ENCODE data around the gene NHERF1.

NHERF1 gene

DNA sequence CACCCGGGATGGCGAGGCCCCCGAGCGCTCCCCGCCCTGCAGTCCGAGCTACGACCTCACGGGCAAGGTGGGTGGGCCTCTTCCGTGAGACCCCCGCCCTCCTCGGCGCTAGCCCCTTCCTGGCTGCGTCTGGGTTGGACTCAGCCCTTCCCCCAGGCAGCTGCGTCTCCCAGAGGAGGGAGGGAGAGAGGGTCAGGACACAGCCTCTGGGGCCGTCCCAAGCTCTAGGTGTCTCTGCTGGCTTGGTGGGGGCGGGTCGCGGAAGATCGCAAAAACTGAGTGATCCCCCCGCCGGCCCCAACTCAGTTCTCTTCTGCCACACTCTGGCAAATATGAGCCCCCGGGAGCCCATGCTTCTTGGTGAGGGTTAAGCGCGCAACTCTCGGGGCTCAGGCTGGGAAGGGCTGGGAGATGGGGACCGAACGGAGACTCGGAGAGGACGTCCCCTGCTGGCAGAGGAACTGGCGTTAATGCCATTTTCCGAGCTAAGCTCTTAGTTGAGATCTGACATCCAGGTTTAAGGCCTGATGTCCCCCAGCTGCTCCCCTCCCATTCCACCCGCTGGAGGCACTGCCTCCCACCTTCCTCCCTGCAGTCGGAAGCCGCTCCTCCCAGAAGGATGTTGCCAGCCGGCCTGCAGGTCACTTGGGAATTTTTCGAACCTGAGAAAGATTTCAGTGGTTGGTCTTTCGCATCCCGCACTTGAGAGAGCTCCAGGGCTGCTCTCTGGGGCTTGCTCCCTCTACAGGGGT, 11.0 kb upstream of the NHERF1 start:
- no peaks in the 10 kb centered on the region for H3K9me3 ChIP-seq (replicated peaks; ENCODE audit: insufficient read depth, low read length)
- DNase-seq, result peak; percentile 49
- peak overlapping the region; percentile 87 for H3K4me2 ChIP-seq (ENCODE audit: low read depth, low read length)
- peaks cover 22% of the 10 kb centered on the region for H3F3A ChIP-seq (ENCODE audit: insufficient read depth, low read length)
- H3K27me3 ChIP-seq (replicated peaks; ENCODE audit: insufficient read depth, low read length), result no peaks in the 10 kb centered on the region; the same call in 1 of the 2 replicates
- peak overlapping the region; percentile 79 for H2AFZ ChIP-seq (ENCODE audit: low read length)
- H3K36me3 ChIP-seq (replicated peaks; ENCODE audit: insufficient read depth, low read length), result no peaks in the 10 kb centered on the region
- H3K27ac ChIP-seq (ENCODE audit: low read length), result peak overlapping the region; percentile 40; the same call in 1 of the 2 replicates
- peak overlapping the region; percentile 43; the same call in 1 of the 2 replicates for H3K9ac ChIP-seq (ENCODE audit: low read length)
- H3K4me1 ChIP-seq (ENCODE audit: low read length), result peaks cover 38% of the 10 kb centered on the region
- peaks cover 6% of the 10 kb centered on the region; the same call in 1 of the 2 replicates for H3K79me2 ChIP-seq (ENCODE audit: low read length)
- peak overlapping the region; percentile 55 for H3K4me3 ChIP-seq (ENCODE audit: low read length)
- H4K20me1 ChIP-seq (ENCODE audit: insufficient read depth, low read length), result no peaks in the 10 kb centered on the region
- TF ChIP-seq CTCF (IDR thresholded peaks at IDR 0.05; ENCODE audit: low read length) (peak; percentile 68), EZH2phosphoT487 (IDR thresholded peaks at IDR 0.05; ENCODE audit: low read length) (no peak)
- no peaks in the 10 kb centered on the region for H3K9me2 ChIP-seq (replicated peaks; ENCODE audit: insufficient read depth, low read length)

GRCh38 chr17:74738051-74738996, 10.1 kb upstream of the NHERF1 start:
- H3K4me3 ChIP-seq (ENCODE audit: low read length), result peak overlapping the region; percentile 55
- H3K9me3 ChIP-seq (replicated peaks; ENCODE audit: insufficient read depth, low read length), result no peaks in the 10 kb centered on the region
- no peaks in the 10 kb centered on the region; the same call in 1 of the 2 replicates for H3K27me3 ChIP-seq (replicated peaks; ENCODE audit: insufficient read depth, low read length)
- peak overlapping the region; percentile 43 for H3K9ac ChIP-seq (ENCODE audit: low read length)
- peak overlapping the region; percentile 87 for H3K4me2 ChIP-seq (ENCODE audit: low read depth, low read length)
- H3K27ac ChIP-seq (ENCODE audit: low read length), result peak overlapping the region; percentile 40; the same call in 1 of the 2 replicates
- no peaks in the 10 kb centered on the region for H4K20me1 ChIP-seq (ENCODE audit: insufficient read depth, low read length)
- peaks cover 45% of the 10 kb centered on the region for H3K4me1 ChIP-seq (ENCODE audit: low read length)
- no peaks in the 10 kb centered on the region for H3K36me3 ChIP-seq (replicated peaks; ENCODE audit: insufficient read depth, low read length)
- no peak for TF ChIP-seq CTCF (IDR thresholded peaks at IDR 0.05; ENCODE audit: low read length)
- no peak for TF ChIP-seq EZH2phosphoT487 (IDR thresholded peaks at IDR 0.05; ENCODE audit: low read length)
- TF ChIP-seq EZH2 (optimal IDR thresholded peaks at IDR 0.05; ENCODE audit: low read depth, low read length), result no peak
- DNase-seq, result peak; percentile 74
- H3K79me2 ChIP-seq (ENCODE audit: low read length), result peaks cover 10% of the 10 kb centered on the region
- peak overlapping the region; percentile 79 for H2AFZ ChIP-seq (ENCODE audit: low read length)
- H3K9me2 ChIP-seq (replicated peaks; ENCODE audit: insufficient read depth, low read length), result no peaks in the 10 kb centered on the region
- peaks cover 29% of the 10 kb centered on the region for H3F3A ChIP-seq (ENCODE audit: insufficient read depth, low read length)

DNA sequence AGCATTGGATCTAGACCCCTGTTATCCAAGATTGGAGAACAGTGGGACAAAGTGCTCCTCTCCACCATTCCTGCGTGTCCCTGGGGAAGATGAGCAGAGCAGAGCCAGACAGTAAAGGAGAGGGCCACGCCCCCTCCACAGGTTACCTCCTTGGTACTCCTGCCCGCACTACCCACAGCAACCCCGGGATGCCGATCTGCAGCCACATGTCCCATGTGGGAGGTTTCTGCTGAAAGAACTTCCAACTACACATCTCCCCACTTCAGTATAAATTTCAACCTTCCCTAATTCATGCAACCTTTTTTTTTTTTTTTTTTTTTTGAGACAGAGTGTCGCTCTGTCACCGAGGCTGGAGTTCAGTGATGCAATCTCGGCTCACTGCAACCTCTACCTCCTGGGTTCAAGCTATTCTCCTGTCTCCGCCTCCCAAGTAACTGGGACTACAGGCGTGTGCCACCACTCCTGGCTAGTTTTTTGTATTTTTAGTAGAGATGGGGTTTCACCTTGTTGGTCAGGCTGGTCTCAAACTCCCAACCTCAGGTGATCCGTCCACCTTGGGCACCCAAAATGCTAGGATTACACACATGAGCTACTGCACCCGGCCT, 9.1 kb upstream of the NHERF1 start:
- peaks cover 20% of the 10 kb centered on the region for H3K79me2 ChIP-seq (ENCODE audit: low read length)
- no peak overlapping the region for H2AFZ ChIP-seq (ENCODE audit: low read length)
- TF ChIP-seq EZH2phosphoT487 (IDR thresholded peaks at IDR 0.05; ENCODE audit: low read length) (no peak), EZH2 (optimal IDR thresholded peaks at IDR 0.05; ENCODE audit: low read depth, low read length) (no peak), CTCF (IDR thresholded peaks at IDR 0.05; ENCODE audit: low read length) (no peak)
- no peaks in the 10 kb centered on the region for H3K36me3 ChIP-seq (replicated peaks; ENCODE audit: insufficient read depth, low read length)
- peaks cover 55% of the 10 kb centered on the region for H3K4me1 ChIP-seq (ENCODE audit: low read length)
- peak overlapping the region; percentile 40; the same call in 1 of the 2 replicates for H3K27ac ChIP-seq (ENCODE audit: low read length)
- H3K9ac ChIP-seq (ENCODE audit: low read length), result no peak overlapping the region
- H3K27me3 ChIP-seq (replicated peaks; ENCODE audit: insufficient read depth, low read length), result no peaks in the 10 kb centered on the region; the same call in 1 of the 2 replicates
- peaks cover 29% of the 10 kb centered on the region for H3F3A ChIP-seq (ENCODE audit: insufficient read depth, low read length)
- H3K9me2 ChIP-seq (replicated peaks; ENCODE audit: insufficient read depth, low read length), result no peaks in the 10 kb centered on the region
- H3K4me2 ChIP-seq (ENCODE audit: low read depth, low read length), result peak overlapping the region; percentile 87; the same call in 1 of the 2 replicates
- H3K9me3 ChIP-seq (replicated peaks; ENCODE audit: insufficient read depth, low read length), result no peaks in the 10 kb centered on the region
- no peak overlapping the region for H3K4me3 ChIP-seq (ENCODE audit: low read length)
- no peaks in the 10 kb centered on the region for H4K20me1 ChIP-seq (ENCODE audit: insufficient read depth, low read length)
- DNase-seq, result no peak
